ENCODE data around the gene HOXC9. TPM values are rescaled to one million over a fixed set of nuclear protein-coding genes. Genes with fewer than 3 reads are reported as not detected.

Gene HOXC9
- 11.1 to 13.2 TPM (median 11.7 TPM) in 5 replicates for total RNA-seq (2022; extraction: Qiagen RNA extraction)

GRCh38 chr12:54000116-54001114 lies at the start of gene HOXC9:
HOXC9 (plus strand) TSS chr12:54000161; CDS start chr12:54000189, 28 bp downstream.

GRCh38 chr12:53954694-53955035 lies 45.3 kb upstream of the HOXC9 start, which contains the start of gene HOXC12:
HOXC12 (plus strand) TSS chr12:53954903; CDS start chr12:53954930, 27 bp downstream.

GRCh38 chr12:53972722-53973235 lies 27.2 kb upstream of the HOXC9 start, which contains the start of gene HOXC11:
HOXC11 (plus strand) TSS chr12:53973126; CDS start chr12:53973242, 116 bp downstream.

GRCh38 chr12:53974084-53975063 lies 25.6 kb upstream of the HOXC9 start, which contains the start of gene HOTAIR:
HOTAIR (minus strand) TSS chr12:53974954.

GRCh38 chr12:53984901-53985691 lies 14.9 kb upstream of the HOXC9 start, which contains the start of gene HOXC10:
HOXC10 (plus strand) TSS chr12:53985146; CDS start chr12:53985260, 114 bp downstream.

GRCh38 chr12:54028314-54029201 lies 28.6 kb downstream of the HOXC9 start, which contains the start of gene HOXC6:
HOXC6 (plus strand) TSS chr12:54028440; CDS start chr12:54028522, 82 bp downstream.

GRCh38 chr12:54032627-54033100 lies 32.7 kb downstream of the HOXC9 start, which contains the start of gene HOXC5:
HOXC5 (plus strand) TSS chr12:54033050; CDS start chr12:54033123, 73 bp downstream.

Other genes starting within 250 kb of the HOXC9 start
- not detected in 5 replicates for gene CISTR, start 248.2 kb upstream of the HOXC9 start, total RNA-seq (2022; extraction: Qiagen RNA extraction)
- gene HOXC13, start 61.3 kb upstream of the HOXC9 start, total RNA-seq (2022; extraction: Qiagen RNA extraction) = 18.5 to 27.6 TPM (median 21.5 TPM) in 5 replicates
- gene HOXC12, start 45.3 kb upstream of the HOXC9 start, total RNA-seq (2022; extraction: Qiagen RNA extraction) = not detected in 5 replicates
- 0.62 to 0.92 TPM (median 0.85 TPM) in 5 replicates for gene HOXC11, start 27.0 kb upstream of the HOXC9 start, total RNA-seq (2022; extraction: Qiagen RNA extraction)
- 0.05 to 0.66 TPM (median 0.25 TPM) in 5 replicates for gene HOTAIR, start 25.2 kb upstream of the HOXC9 start, total RNA-seq (2022; extraction: Qiagen RNA extraction)
- gene HOXC10, start 15.0 kb upstream of the HOXC9 start, total RNA-seq (2022; extraction: Qiagen RNA extraction) = 2.7 to 3.8 TPM (median 2.9 TPM) in 5 replicates
- 4.0 to 5.4 TPM (median 5.1 TPM) in 5 replicates for gene HOXC8, start 8.8 kb downstream of the HOXC9 start, total RNA-seq (2022; extraction: Qiagen RNA extraction)
- 3.4 to 5.5 TPM (median 5.1 TPM) in 5 replicates for gene HOXC6, start 28.3 kb downstream of the HOXC9 start, total RNA-seq (2022; extraction: Qiagen RNA extraction)
- gene HOXC5, start 32.9 kb downstream of the HOXC9 start, total RNA-seq (2022; extraction: Qiagen RNA extraction) = 0.33 to 0.82 TPM (median 0.64 TPM) in 5 replicates
- gene HOXC4, start 53.7 kb downstream of the HOXC9 start, total RNA-seq (2022; extraction: Qiagen RNA extraction) = 2.1 to 3.7 TPM (median 3.3 TPM) in 5 replicates
- 29.9 to 35.4 TPM (median 30.3 TPM) in 5 replicates for gene SMUG1, start 188.8 kb downstream of the HOXC9 start, total RNA-seq (2022; extraction: Qiagen RNA extraction)

All from A549 treated with Mapracorat at 1 μM for 4 hours (cell line).